Measurements from ENCODE around the gene MALAT1.

- TF ChIP-seq CTCF (IDR thresholded peaks at IDR 0.05) (no peak), EP300 (IDR thresholded peaks at IDR 0.05) (no peak), POLR2A (IDR thresholded peaks at IDR 0.05) (no peak)
Measured at GRCh38 chr11:65473278-65473860, 25.5 kb upstream of the MALAT1 start.
